Measurements from ENCODE around the gene TMTC2. TPM values are rescaled to one million over a fixed set of nuclear protein-coding genes. Genes with fewer than 3 reads are reported as not detected.

The TMTC2 gene
- total and polyA plus RNA-seq, 10 of the 15 experiments (the other 5 are each of a cell fraction or from before 2014, with no cell fraction given), result 0.14 to 9.7 (median 1.2) TPM

GRCh38 chr12:82848845-82849244, 162.1 kb downstream of the TMTC2 start:
- no peaks in the 10 kb centered on the region for H4K20me1 ChIP-seq (ENCODE audit: control insufficient read depth, insufficient read depth)
- in situ Hi-C loops (cut with MboI), result no loop called here
- no peak overlapping the region for H3K27ac ChIP-seq (ENCODE audit: control insufficient read depth, insufficient read depth)
- CTCF ChIA-PET, result interaction anchor here (1.2 kb wide), 1 partner anchor 163 kb away, joined by 3 read pairs; no protein-coding TSS in a partner anchor
- ATAC-seq, result no peak
- RAD21 ChIA-PET (ENCODE audit: unreplicated experiment), result no interaction called here
- no peaks in the 10 kb centered on the region for H3K36me3 ChIP-seq (ENCODE audit: control insufficient read depth in 2 of 2, insufficient read depth in 2 of 2, low read length in 1 of 2)
- intact Hi-C loops (cut with micrococcal nuclease; ENCODE audit: unreplicated experiment), result no loop called here
- no peak overlapping the region for H2AFZ ChIP-seq (ENCODE audit: control insufficient read depth, low read depth, low read length)
- H3K4me1 ChIP-seq (ENCODE audit: control insufficient read depth, insufficient read depth, low read length), result no peaks in the 10 kb centered on the region
- BruUV-seq (replicated peaks), result no TSS peak
- no peak for DNase-seq (ENCODE audit: low read depth, low spot score)
- POLR2A ChIA-PET, result no interaction called here
- SMC1A ChIA-PET (ENCODE audit: uncharacterized antibody, unreplicated experiment), result interaction anchor here (1.3 kb wide), 1 partner anchor 21 kb away, joined by 3 read pairs; no protein-coding TSS in a partner anchor
- no peak overlapping the region for H3K4me3 ChIP-seq
- H3K4me2 ChIP-seq (ENCODE audit: control insufficient read depth, insufficient read depth), result no peak overlapping the region
- H3K9ac ChIP-seq (ENCODE audit: control insufficient read depth, insufficient read depth, low read length), result no peak overlapping the region
- no peaks in the 10 kb centered on the region; the same call in 2 of the 3 replicates for H3K9me3 ChIP-seq (replicated peaks; ENCODE audit: control insufficient read depth, insufficient read depth, low read length)
- H3K27me3 ChIP-seq (replicated peaks in 1 of 2; ENCODE audit: control insufficient read depth in 2 of 2, insufficient read depth in 2 of 2, low read length in 1 of 2), result no peaks in the 10 kb centered on the region
- H3K79me2 ChIP-seq (ENCODE audit: control insufficient read depth, insufficient read depth, low read length), result no peaks in the 10 kb centered on the region
- WGBS (ENCODE audit: insufficient coverage, insufficient replicate concordance, low lambda C conversion rate, missing lambda C conversion rate), result 100% methylated on average over 3 of the region's 3 CpGs
- FAIRE-seq, result no peak
- TF ChIP-seq BRCA1 (IDR thresholded peaks at IDR 0.05; ENCODE audit: low read depth, low read length) (no peak), CHD1 (IDR thresholded peaks at IDR 0.05; ENCODE audit: low read depth, low read length) (no peak), POLR2AphosphoS5 (IDR thresholded peaks at IDR 0.05; ENCODE audit: low read length) (no peak), BCLAF1 (IDR thresholded peaks at IDR 0.05) (no peak), NFIC (IDR thresholded peaks at IDR 0.05; ENCODE audit: low read depth, low read length) (no peak), JUND (IDR thresholded peaks at IDR 0.05; ENCODE audit: low read depth, low read length) (no peak), RUNX3 (IDR thresholded peaks at IDR 0.05; ENCODE audit: low read length) (no peak), SKIL (IDR thresholded peaks at IDR 0.05; ENCODE audit: low read depth, poor library complexity, severe bottlenecking) (no peak), RELA (IDR thresholded peaks at IDR 0.05; ENCODE audit: borderline replicate concordance, partially characterized antibody) (no peak), SIX5 (IDR thresholded peaks at IDR 0.05; ENCODE audit: low read depth, low read length, severe bottlenecking) (no peak), MEF2A (IDR thresholded peaks at IDR 0.05; ENCODE audit: insufficient read depth, low read depth, low read length) (no peak), RCOR1 (conservative IDR thresholded peaks at IDR 0.05; ENCODE audit: low read depth, low read length) (no peak), NFYB (IDR thresholded peaks at IDR 0.05; ENCODE audit: insufficient read depth, low read depth, low read length) (no peak), PAX8 (IDR thresholded peaks at IDR 0.05) (no peak), MYB (IDR thresholded peaks at IDR 0.05; ENCODE audit: borderline replicate concordance, low read depth, low read length) (no peak), KAT2A (conservative IDR thresholded peaks at IDR 0.05; ENCODE audit: control insufficient read depth, low read depth, low read length) (no peak), ZNF687 (IDR thresholded peaks at IDR 0.05) (no peak)

Data from GM12878 (cell line).